ENCODE measurements around the gene TUBAL3. TPM values are rescaled to one million over a fixed set of nuclear protein-coding genes. Genes with fewer than 3 reads are reported as not detected.

Gene TUBAL3
- total and polyA plus RNA-seq, 2 donors (not counting 3 experiments of a cell fraction or from before 2014, with no cell fraction given) = not detected

DNA sequence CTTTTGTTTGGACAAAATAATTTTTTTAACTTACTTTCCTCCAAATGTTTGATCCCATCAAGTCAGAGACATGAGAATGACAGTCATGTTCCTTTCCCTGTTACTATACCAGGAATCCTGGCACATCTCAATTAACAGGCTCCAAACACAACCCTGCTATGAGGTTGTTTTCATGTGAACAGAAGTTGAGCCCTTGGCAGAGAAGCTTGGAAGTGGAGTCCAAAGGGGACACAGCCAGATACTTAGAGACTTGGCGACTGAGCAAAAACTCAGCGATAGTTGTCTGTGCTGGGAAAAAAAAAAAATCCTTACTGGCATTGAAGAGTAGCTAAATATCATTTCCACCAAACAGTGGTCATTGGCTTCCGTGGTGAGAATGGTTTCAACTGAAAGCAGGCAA lies 12.8 kb downstream of the TUBAL3 start:
- ChIA-PET POLR2A (no interaction called here), CTCF (interaction anchor here (1.6 kb wide), 1 partner anchor 12 kb away, joined by 7 read pairs; no protein-coding TSS in a partner anchor)
- H4K20me1 ChIP-seq (replicated peaks; ENCODE audit: control insufficient read depth, extremely low read depth, insufficient read depth, low read length) = no peaks in the 10 kb centered on the region
- BruUV-seq (replicated peaks) = no TSS peak
- H3K4me3 ChIP-seq (replicated peaks in 1 of 3; ENCODE audit: insufficient read depth in 1 of 3, low read depth in 1 of 3, low read length in 3 of 3) = no peak overlapping the region
- no peak overlapping the region for H3K9ac ChIP-seq (replicated peaks; ENCODE audit: extremely low read depth, insufficient read depth, low read length)
- no peaks in the 10 kb centered on the region for H3K27me3 ChIP-seq (ENCODE audit: control insufficient read depth in 2 of 2, insufficient read depth in 2 of 2, low read length in 2 of 2)
- no peaks in the 10 kb centered on the region for H3K36me3 ChIP-seq (ENCODE audit: control insufficient read depth in 2 of 2, extremely low read depth in 1 of 2, insufficient read depth in 2 of 2, low read length in 2 of 2)
- H3K9me1 ChIP-seq (replicated peaks; ENCODE audit: control insufficient read depth, extremely low read depth, insufficient read depth, low read length) = no peaks in the 10 kb centered on the region
- no peak overlapping the region for H3K27ac ChIP-seq (ENCODE audit: insufficient read depth, low read depth, low read length)
- dilution Hi-C loops (cut with MboI; ENCODE audit: extremely low pct_ligation_motif_present, low sequenced_read_pairs) (no loop called here), intact Hi-C loops (cut with micrococcal nuclease) (no loop called here)
- DNase-seq (ENCODE audit: low read depth, low spot score) = no peak
- H3K9me3 ChIP-seq (replicated peaks; ENCODE audit: control insufficient read depth, insufficient read depth, low read length) = no peaks in the 10 kb centered on the region
- FAIRE-seq = no peak
- no peak overlapping the region for H2AFZ ChIP-seq (ENCODE audit: low read depth, low read length)
- H3K4me2 ChIP-seq (ENCODE audit: insufficient read depth, low read length) = no peak overlapping the region
- H3K4me1 ChIP-seq (ENCODE audit: control insufficient read depth, extremely low read depth, insufficient read depth, low read length) = no peaks in the 10 kb centered on the region
- TF ChIP-seq FOS (IDR thresholded peaks at IDR 0.05; ENCODE audit: borderline replicate concordance, insufficient read depth, low read length) (no peak), POLR2A (IDR thresholded peaks at IDR 0.05; ENCODE audit: low read depth, low read length) (no peak), POLR2AphosphoS5 (IDR thresholded peaks at IDR 0.05; ENCODE audit: insufficient read depth, low read depth, low read length) (no peak), JUN (IDR thresholded peaks at IDR 0.05; ENCODE audit: borderline replicate concordance, insufficient read depth, insufficient read length, low read depth) (no peak), EZH2 (IDR thresholded peaks at IDR 0.05; ENCODE audit: borderline replicate concordance, low read depth, low read length, severe bottlenecking) (no peak), GATA2 (IDR thresholded peaks at IDR 0.05; ENCODE audit: insufficient read depth, insufficient read length, low read depth, low read length) (no peak), MYC (IDR thresholded peaks at IDR 0.05; ENCODE audit: low read depth, low read length) (no peak)
- TF ChIP-seq, protein P1, sequence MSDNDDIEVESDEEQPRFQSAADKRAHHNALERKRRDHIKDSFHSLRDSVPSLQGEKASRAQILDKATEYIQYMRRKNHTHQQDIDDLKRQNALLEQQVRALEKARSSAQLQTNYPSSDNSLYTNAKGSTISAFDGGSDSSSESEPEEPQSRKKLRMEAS (IDR thresholded peaks at IDR 0.05; ENCODE audit: insufficient read depth, insufficient read length) = no peak
- TF ChIP-seq, protein P2, sequence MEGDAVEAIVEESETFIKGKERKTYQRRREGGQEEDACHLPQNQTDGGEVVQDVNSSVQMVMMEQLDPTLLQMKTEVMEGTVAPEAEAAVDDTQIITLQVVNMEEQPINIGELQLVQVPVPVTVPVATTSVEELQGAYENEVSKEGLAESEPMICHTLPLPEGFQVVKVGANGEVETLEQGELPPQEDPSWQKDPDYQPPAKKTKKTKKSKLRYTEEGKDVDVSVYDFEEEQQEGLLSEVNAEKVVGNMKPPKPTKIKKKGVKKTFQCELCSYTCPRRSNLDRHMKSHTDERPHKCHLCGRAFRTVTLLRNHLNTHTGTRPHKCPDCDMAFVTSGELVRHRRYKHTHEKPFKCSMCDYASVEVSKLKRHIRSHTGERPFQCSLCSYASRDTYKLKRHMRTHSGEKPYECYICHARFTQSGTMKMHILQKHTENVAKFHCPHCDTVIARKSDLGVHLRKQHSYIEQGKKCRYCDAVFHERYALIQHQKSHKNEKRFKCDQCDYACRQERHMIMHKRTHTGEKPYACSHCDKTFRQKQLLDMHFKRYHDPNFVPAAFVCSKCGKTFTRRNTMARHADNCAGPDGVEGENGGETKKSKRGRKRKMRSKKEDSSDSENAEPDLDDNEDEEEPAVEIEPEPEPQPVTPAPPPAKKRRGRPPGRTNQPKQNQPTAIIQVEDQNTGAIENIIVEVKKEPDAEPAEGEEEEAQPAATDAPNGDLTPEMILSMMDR (IDR thresholded peaks at IDR 0.05; ENCODE audit: extremely low read depth in 1 of 2, insufficient read depth in 1 of 2, low read depth in 1 of 2, low read length in 2 of 2) = no peak
- H3K79me2 ChIP-seq (ENCODE audit: control insufficient read depth, insufficient read depth, low read length) = no peaks in the 10 kb centered on the region

Measured in endothelial cell of umbilical vein (primary cell).